Measurements from ENCODE around the gene IPCEF1. TPM values are rescaled to one million over a fixed set of nuclear protein-coding genes. Genes with fewer than 3 reads are reported as not detected.

The IPCEF1 gene
- total and polyA plus RNA-seq, 2 of the 8 experiments (the other 6 are each of a cell fraction or from before 2014, with no cell fraction given) = 0.41 to 0.78 TPM

- TF ChIP-seq CHD7 (IDR thresholded peaks at IDR 0.05; ENCODE audit: insufficient replicate concordance, low read length) = no peak
- no peak for TF ChIP-seq SP1 (IDR thresholded peaks at IDR 0.05; ENCODE audit: low read depth, low read length)
- TF ChIP-seq BCL11A (IDR thresholded peaks at IDR 0.05; ENCODE audit: low read depth in 2 of 2, low read length in 2 of 2) = no peak
- no peak for TF ChIP-seq CTBP2 (IDR thresholded peaks at IDR 0.05; ENCODE audit: borderline replicate concordance, insufficient read depth, insufficient read length, low read length)
- no peak for TF ChIP-seq POLR2A (IDR thresholded peaks at IDR 0.05; ENCODE audit: control extremely low read depth in 1 of 2, low read depth in 2 of 2, low read length in 2 of 2)
Observed at GRCh38 chr6:154197196-154197860, 159.3 kb downstream of the IPCEF1 start (continued).
